Karpas-422 (cell line): ENCODE data around the gene PSMD11. TPM values are rescaled to one million over a fixed set of nuclear protein-coding genes. Genes with fewer than 3 reads are reported as not detected.

Experiments
- DNase-seq: peaks from one replicate; pipeline ENCODE4 v3.0.0-alpha.2; 2015
- H2AFZ ChIP-seq: fragments of 200-600 bp; sonication (generic); 2 replicates; pipeline ENCODE4 v1.6.1; 2014; ENCODE audit warnings: antibody characterized with exemption, low read length, mixed read lengths
- H3K27ac ChIP-seq: fragments of 200-600 bp; sonication (generic); 2 replicates; pipeline ENCODE4 v1.5.1; 2014; ENCODE audit warnings: mild to moderate bottlenecking, low read length, moderate library complexity
- H3K27me3 ChIP-seq: fragments of 200-600 bp; sonication (generic); 2 replicates; pipeline ENCODE4 v1.6.1; 2014; ENCODE audit warnings: low read length, mixed read lengths
- H3K36me3 ChIP-seq: fragments of 200-600 bp; sonication (generic); 2 replicates; pipeline ENCODE4 v1.6.1; 2014; ENCODE audit warnings: low read length, mixed read lengths; ENCODE audit not compliant: insufficient read depth
- H3K4me1 ChIP-seq: fragments of 200-600 bp; sonication (generic); 2 replicates; pipeline ENCODE4 v1.6.1; 2014; ENCODE audit warnings: mild to moderate bottlenecking, low read length, mixed read lengths
- H3K4me2 ChIP-seq: fragments of 200-600 bp; sonication (generic); 2 replicates; pipeline ENCODE4 v1.6.1; 2014; ENCODE audit warnings: low read length, low read depth, mild to moderate bottlenecking; ENCODE audit not compliant: poor library complexity, severe bottlenecking
- H3K4me3 ChIP-seq: fragments of 200-600 bp; sonication (generic); 2 replicates; pipeline ENCODE4 v1.5.1; 2014; ENCODE audit warnings: mild to moderate bottlenecking, antibody characterized with exemption, low read length, mixed read lengths
- H3K79me2 ChIP-seq: fragments of 200-600 bp; sonication (generic); 2 replicates; pipeline ENCODE4 v1.6.1; 2014; ENCODE audit warnings: mild to moderate bottlenecking, low read length, mixed read lengths
- H3K9ac ChIP-seq: fragments of 200-600 bp; sonication (generic); 2 replicates; pipeline ENCODE4 v1.6.0; 2014; ENCODE audit warnings: low read length
- H3K9me2 ChIP-seq: fragments of 200-600 bp; sonication (generic), shearing (Covaris generic); replicated peaks from 2 replicates; pipeline ENCODE4 v1.6.0; 2014; ENCODE audit warnings: mild to moderate bottlenecking, low read length, moderate library complexity; ENCODE audit not compliant: insufficient read depth
- H3K9me3 ChIP-seq: fragments of 300-700, 200-600 bp; sonication (generic); 2 replicates; pipeline ENCODE4 v1.6.1; 2014; ENCODE audit warnings: low read length, mixed read lengths
- H4K20me1 ChIP-seq: fragments of 200-600 bp; sonication (generic); 2 replicates; pipeline ENCODE4 v1.6.1; 2014; ENCODE audit warnings: mild to moderate bottlenecking, antibody characterized with exemption, low read length, low read depth; ENCODE audit not compliant: insufficient read depth
- total RNA-seq: library from RNA; depleted of rRNA; stranded (reverse); fragments of >200 nt; shearing (Covaris generic); gene quantifications from 2 replicates; pipeline ENCODE4 v1.2.3, GENCODE V29; 2014; ENCODE audit warnings: low replicate concordance

PSMD11 gene
- total RNA-seq, 1 experiment from 2014 or later, result 79.6 TPM

GRCh38 chr17:32502013-32502412 is 57.7 kb downstream of the PSMD11 start:
- H3K9me3 ChIP-seq, result no peaks in the 10 kb centered on the region
- H3K36me3 ChIP-seq, result no peaks in the 10 kb centered on the region

GRCh38 chr17:32502710-32503109 is 58.4 kb downstream of the PSMD11 start:
- H3K9me2 ChIP-seq, result no peaks in the 10 kb centered on the region
- H3K27me3 ChIP-seq, result no peaks in the 10 kb centered on the region
- H4K20me1 ChIP-seq, result no peaks in the 10 kb centered on the region
- no peaks in the 10 kb centered on the region for H3K79me2 ChIP-seq
- H3K9ac ChIP-seq, result no peak overlapping the region
- no peaks in the 10 kb centered on the region for H3K9me3 ChIP-seq
- H3K4me1 ChIP-seq, result no peaks in the 10 kb centered on the region
- H3K36me3 ChIP-seq, result no peaks in the 10 kb centered on the region
- no peak overlapping the region for H3K4me2 ChIP-seq
- DNase-seq, result no peak
- no peak overlapping the region for H3K27ac ChIP-seq
- no peak overlapping the region for H2AFZ ChIP-seq
- no peak overlapping the region for H3K4me3 ChIP-seq

More at GRCh38 chr17:32502013-32502412, 57.7 kb downstream of the PSMD11 start:
- H3K4me1 ChIP-seq, result no peaks in the 10 kb centered on the region
- no peak overlapping the region for H3K4me3 ChIP-seq
- no peaks in the 10 kb centered on the region for H3K27me3 ChIP-seq
- no peak overlapping the region for H2AFZ ChIP-seq
- H3K27ac ChIP-seq, result no peak overlapping the region
- no peaks in the 10 kb centered on the region for H3K9me2 ChIP-seq
- no peaks in the 10 kb centered on the region for H3K79me2 ChIP-seq
- no peak overlapping the region for H3K4me2 ChIP-seq
- no peak overlapping the region for H3K9ac ChIP-seq
- H4K20me1 ChIP-seq, result no peaks in the 10 kb centered on the region
- DNase-seq, result no peak

DNA sequence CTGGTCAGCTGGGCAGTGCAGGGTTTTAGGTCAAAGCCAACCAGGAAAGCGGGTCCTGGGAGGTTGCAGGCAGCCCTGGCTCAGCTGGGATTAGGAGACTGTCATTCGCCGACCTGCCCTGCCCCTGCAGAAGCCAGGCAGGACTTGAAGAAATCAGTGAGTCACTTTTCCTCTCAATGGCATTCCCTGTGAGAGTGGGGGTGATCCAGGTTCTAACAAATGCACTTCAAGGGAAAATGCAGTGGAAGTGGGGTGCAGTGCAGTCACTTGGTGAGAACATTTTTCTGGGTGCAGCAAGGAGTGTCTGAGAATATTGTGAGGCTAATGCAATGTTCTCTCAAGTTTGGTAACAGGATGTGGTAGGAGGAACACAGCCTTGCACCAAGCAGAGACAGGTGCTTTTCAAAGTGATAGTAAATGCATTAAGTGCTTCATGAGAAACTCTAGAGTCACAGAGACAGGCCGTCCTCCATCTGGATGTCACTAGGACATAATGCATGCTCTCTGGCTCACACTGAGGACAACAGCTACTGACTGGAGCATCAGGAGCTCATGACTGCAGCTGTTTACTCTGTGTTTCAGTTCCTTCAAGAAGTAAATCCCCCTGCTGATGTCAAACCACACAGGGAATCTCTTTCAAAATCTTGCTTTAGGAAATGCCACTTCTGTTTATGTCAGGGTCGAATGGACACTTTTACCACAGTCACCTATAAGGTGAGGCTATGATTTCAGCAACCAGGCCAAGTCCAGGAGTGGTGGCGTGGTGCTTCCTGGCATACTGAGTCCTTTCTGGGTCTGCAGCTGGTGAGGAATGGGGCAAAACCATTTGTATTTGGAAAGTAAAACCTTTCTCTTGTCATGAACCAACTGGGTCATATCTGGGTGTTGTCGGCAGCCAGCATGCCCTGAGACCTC is 59.2 kb downstream of the PSMD11 start:
- H3K4me2 ChIP-seq, result no peak overlapping the region

DNA sequence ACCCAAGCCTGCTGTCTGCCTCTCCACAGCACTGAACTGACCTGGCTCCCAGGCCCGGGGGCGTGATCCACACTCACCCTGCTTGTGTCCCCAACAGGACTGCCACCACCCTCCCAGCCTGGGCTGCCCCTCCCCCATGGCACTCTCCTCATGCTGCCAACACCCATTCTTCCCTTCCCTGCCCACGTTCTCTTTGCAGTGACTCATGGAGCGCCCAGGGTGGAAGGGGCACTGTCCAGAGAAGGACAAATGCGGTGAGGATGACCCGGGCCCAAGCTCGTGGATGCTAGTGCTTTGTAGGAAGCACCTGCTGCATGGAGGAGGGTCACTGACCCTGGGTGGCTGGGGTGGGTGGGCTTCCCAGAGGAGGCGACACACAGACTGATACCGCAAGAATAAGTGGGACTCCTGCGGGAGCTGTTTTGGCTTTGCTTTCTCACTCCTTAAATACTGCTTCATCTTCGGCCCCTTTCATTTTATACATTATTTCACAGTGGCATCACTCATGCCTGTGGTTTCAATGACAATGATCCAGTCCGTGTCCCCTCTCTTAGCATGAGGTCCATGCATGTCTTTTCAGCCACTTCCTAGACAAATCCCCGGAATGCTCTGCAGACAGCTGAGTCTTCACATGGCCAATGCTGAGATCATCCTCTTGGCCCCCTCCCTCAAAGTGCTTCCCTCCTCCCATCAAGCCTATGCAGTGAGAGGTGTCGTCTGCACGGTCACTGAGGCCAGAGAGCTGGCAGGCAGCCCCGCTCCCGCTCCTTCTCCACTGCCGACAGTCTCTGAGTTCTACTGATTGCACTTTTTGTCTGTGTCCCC is 60.1 kb downstream of the PSMD11 start:
- Histone ChIP-seq H3K27me3 (no peaks in the 10 kb centered on the region), H3K27ac (no peak overlapping the region), H4K20me1 (no peaks in the 10 kb centered on the region), H3K4me1 (no peaks in the 10 kb centered on the region), H3K9me3 (no peaks in the 10 kb centered on the region), H3K9me2 (no peaks in the 10 kb centered on the region), H3K36me3 (no peaks in the 10 kb centered on the region), H3K4me3 (no peak overlapping the region), H3K9ac (no peak overlapping the region), H2AFZ (no peak overlapping the region), H3K4me2 (no peak overlapping the region), H3K79me2 (no peaks in the 10 kb centered on the region)
- no peak for DNase-seq

More for the DNA sequence above, 59.2 kb downstream of the PSMD11 start:
- Histone ChIP-seq H3K9ac (no peak overlapping the region), H4K20me1 (no peaks in the 10 kb centered on the region), H3K4me3 (no peak overlapping the region), H2AFZ (no peak overlapping the region), H3K9me3 (no peaks in the 10 kb centered on the region), H3K9me2 (no peaks in the 10 kb centered on the region), H3K79me2 (no peaks in the 10 kb centered on the region), H3K27ac (no peak overlapping the region), H3K4me1 (no peaks in the 10 kb centered on the region), H3K36me3 (no peaks in the 10 kb centered on the region), H3K27me3 (no peaks in the 10 kb centered on the region)
- DNase-seq, result no peak

- H3K4me3 ChIP-seq, result no peak overlapping the region
- H3K9me2 ChIP-seq, result no peaks in the 10 kb centered on the region
- DNase-seq, result no peak
- no peaks in the 10 kb centered on the region for H4K20me1 ChIP-seq
- no peak overlapping the region for H3K4me2 ChIP-seq
- H3K9me3 ChIP-seq, result no peaks in the 10 kb centered on the region
- no peak overlapping the region for H3K9ac ChIP-seq
- H3K79me2 ChIP-seq, result no peaks in the 10 kb centered on the region
- H3K4me1 ChIP-seq, result no peaks in the 10 kb centered on the region
- no peaks in the 10 kb centered on the region for H3K36me3 ChIP-seq
- no peak overlapping the region for H3K27ac ChIP-seq
- H2AFZ ChIP-seq, result no peak overlapping the region
- H3K27me3 ChIP-seq, result no peaks in the 10 kb centered on the region
Observed at GRCh38 chr17:32508926-32509325, 64.6 kb downstream of the PSMD11 start.

- H4K20me1 ChIP-seq, result no peaks in the 10 kb centered on the region
- no peaks in the 10 kb centered on the region for H3K9me3 ChIP-seq
- DNase-seq, result no peak
- H3K27me3 ChIP-seq, result no peaks in the 10 kb centered on the region
- no peaks in the 10 kb centered on the region for H3K36me3 ChIP-seq
- H2AFZ ChIP-seq, result no peak overlapping the region
- H3K4me1 ChIP-seq, result no peaks in the 10 kb centered on the region
- no peak overlapping the region for H3K4me3 ChIP-seq
- H3K4me2 ChIP-seq, result no peak overlapping the region
- no peaks in the 10 kb centered on the region for H3K9me2 ChIP-seq
- no peak overlapping the region for H3K9ac ChIP-seq
- H3K79me2 ChIP-seq, result no peaks in the 10 kb centered on the region
- H3K27ac ChIP-seq, result no peak overlapping the region
Observed at GRCh38 chr17:32510466-32510865, 66.2 kb downstream of the PSMD11 start.

- H3K9ac ChIP-seq, result no peak overlapping the region
- no peaks in the 10 kb centered on the region for H3K9me3 ChIP-seq
- H3K27ac ChIP-seq, result no peak overlapping the region
- no peak overlapping the region for H3K4me3 ChIP-seq
- no peaks in the 10 kb centered on the region for H3K9me2 ChIP-seq
- no peak overlapping the region for H2AFZ ChIP-seq
- H3K4me2 ChIP-seq, result no peak overlapping the region
- H3K36me3 ChIP-seq, result no peaks in the 10 kb centered on the region
- H3K4me1 ChIP-seq, result no peaks in the 10 kb centered on the region
- no peaks in the 10 kb centered on the region for H3K27me3 ChIP-seq
- no peak for DNase-seq
- H4K20me1 ChIP-seq, result no peaks in the 10 kb centered on the region
- no peaks in the 10 kb centered on the region for H3K79me2 ChIP-seq
Observed at GRCh38 chr17:32512328-32512727, 68.0 kb downstream of the PSMD11 start.

DNA sequence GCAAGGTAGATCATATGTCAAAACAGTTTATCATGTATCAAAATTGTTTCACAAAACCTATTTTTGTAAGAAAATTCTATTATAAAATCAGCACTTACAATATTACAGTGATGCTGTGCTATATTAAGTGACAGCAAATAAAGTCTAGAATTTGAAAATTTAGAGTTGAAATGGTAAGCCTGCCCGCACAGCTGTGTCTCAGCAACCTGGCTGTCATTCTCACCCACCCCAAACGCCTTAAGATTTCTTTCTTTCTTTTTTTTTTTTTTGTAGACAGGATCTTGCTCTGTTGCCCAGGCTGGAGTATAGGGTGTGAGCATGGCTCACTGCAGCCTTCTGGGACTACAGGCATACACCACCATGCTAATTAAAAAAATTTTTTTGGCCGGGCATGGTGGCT is 69.3 kb downstream of the PSMD11 start:
- H3K4me1 ChIP-seq, result no peaks in the 10 kb centered on the region
- no peaks in the 10 kb centered on the region for H3K79me2 ChIP-seq
- H3K36me3 ChIP-seq, result no peaks in the 10 kb centered on the region
- H3K9ac ChIP-seq, result no peak overlapping the region
- H3K9me3 ChIP-seq, result no peaks in the 10 kb centered on the region
- DNase-seq, result no peak
- no peaks in the 10 kb centered on the region for H4K20me1 ChIP-seq
- no peak overlapping the region for H3K27ac ChIP-seq
- H3K4me3 ChIP-seq, result no peak overlapping the region
- no peaks in the 10 kb centered on the region for H3K9me2 ChIP-seq
- H2AFZ ChIP-seq, result no peak overlapping the region
- H3K4me2 ChIP-seq, result no peak overlapping the region
- H3K27me3 ChIP-seq, result no peaks in the 10 kb centered on the region
